Myocyte (in vitro differentiated cells): ENCODE data around the gene ST14. TPM values are rescaled to one million over a fixed set of nuclear protein-coding genes. Genes with fewer than 3 reads are reported as not detected.
"Not testable (repeated sequence)": the region's sequence is repeated elsewhere in the genome, so short reads cannot be mapped to it uniquely, and the experiment has no call there.

Experiments used
- DNase-seq: peaks from one replicate; pipeline ENCODE4 v3.0.0-alpha.2; 2012; ENCODE audit warnings: low read depth
- total RNA-seq: library from RNA; depleted of rRNA; stranded (reverse); fragments of >200 nt; gene quantifications from 2 replicates; pipeline ENCODE4 v1.2.3, GENCODE V29; 2014

ST14 gene
- total RNA-seq, 1 donor from 2014 or later = not detected

DNA sequence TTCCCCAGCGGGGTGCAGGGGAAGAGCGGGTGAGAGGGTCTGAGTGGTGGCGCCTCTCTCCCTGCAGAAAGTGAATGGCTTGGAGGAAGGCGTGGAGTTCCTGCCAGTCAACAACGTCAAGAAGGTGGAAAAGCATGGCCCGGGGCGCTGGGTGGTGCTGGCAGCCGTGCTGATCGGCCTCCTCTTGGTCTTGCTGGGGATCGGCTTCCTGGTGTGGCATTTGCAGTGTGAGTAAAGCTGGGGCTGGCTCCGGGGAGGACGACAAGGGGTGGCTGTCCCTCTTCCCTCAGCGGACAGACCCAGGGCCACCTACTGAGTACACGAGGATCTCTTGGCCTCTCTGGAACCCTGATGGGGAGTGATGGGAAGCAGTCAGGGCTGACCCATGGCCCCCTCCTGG lies 28.5 kb downstream of the ST14 start:
- no peak for DNase-seq

DNA sequence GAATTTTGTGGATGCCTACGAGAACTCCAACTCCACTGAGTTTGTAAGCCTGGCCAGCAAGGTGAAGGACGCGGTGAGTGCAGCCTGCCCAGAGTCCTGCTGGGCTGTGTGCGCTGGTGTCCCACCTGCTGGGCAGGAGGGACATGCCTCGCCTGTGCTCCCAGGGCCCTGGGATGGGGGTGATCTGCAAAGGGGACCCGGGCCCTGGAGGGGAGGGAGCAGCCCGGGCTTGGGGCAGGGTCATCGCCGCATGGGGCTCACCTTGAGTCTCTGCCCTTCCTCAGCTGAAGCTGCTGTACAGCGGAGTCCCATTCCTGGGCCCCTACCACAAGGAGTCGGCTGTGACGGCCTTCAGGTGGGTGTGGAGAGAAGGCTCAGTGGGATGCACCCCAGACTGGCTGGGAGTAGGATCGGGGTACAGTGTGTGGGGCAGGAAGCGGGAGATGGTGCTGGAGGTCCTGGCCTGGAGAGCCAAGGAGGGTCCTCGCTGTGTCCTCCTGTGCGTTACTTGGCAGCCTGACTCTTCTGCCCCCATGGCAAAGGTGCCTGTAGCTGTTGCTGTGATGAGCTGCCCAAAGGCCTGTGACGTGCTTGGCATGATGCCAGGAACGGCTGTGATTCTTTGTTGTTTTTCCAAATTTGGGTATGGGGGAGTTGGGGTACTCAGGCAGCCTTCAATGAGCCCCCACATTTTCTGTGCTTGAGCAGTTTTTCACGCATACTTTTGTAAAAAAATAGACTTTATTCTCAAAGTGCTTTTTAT lies 29.2 kb downstream of the ST14 start:
- no peak for DNase-seq

DNA sequence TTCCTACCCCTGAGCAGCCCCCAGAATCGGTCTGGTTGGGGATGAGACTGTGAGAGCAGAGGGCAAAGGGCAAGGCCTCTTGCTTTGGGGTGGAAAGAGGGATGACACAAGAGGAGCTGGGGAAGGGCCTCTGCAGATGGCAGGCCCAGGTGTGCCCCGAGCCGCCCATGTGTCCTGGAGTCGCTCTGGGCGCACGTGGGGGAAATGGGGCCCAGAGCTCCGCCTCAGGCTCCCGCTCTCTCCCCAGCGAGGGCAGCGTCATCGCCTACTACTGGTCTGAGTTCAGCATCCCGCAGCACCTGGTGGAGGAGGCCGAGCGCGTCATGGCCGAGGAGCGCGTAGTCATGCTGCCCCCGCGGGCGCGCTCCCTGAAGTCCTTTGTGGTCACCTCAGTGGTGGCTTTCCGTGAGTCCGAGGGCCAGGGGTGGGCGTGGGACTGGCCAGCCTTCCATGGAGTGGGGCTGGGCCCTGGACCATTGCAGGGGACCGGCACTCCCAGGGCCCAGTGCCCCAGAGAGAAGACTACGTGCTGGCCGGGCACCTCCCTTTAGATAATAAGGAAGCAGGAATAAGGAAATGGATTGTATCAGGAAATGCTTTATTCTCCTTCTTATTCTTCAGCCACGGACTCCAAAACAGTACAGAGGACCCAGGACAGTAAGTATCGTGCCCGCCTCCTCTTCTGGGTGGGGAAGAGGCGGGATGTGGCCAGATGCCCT lies 30.1 kb downstream of the ST14 start:
- DNase-seq = no peak

DNA sequence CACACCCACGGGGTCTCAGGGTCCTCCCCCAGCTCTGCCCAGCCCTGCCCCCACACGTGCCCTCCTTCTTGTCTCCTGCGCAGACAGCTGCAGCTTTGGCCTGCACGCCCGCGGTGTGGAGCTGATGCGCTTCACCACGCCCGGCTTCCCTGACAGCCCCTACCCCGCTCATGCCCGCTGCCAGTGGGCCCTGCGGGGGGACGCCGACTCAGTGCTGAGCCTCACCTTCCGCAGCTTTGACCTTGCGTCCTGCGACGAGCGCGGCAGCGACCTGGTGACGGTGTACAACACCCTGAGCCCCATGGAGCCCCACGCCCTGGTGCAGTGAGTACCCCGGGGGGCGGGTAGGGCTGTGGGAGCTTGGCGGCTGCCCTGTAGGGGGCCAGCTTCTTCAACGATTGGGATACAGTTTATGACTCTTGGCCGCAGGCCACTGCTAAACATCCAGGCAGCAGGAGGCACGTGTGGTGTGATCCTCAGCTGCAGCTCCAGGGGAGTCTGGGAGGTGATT lies 30.8 kb downstream of the ST14 start:
- DNase-seq = no peak

DNA sequence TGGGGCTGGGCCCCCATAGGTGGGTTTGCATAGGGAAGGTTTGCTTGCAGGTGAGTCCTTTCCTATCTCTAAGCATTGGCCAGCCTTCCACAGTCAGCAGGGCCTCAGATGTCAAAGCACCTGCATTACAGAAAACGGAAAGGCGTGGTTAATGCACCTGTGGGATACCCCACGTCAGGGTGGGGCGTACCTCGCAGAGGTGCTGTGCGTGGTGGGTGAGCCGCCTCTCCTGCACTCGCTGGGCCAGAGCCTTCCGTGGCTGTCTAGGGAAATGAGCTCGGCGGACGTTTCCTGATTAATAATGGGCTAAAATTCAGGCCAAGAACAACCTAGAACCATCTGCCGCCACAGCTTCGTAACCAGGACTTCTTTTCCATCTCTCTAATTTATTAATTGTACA lies 32.3 kb downstream of the ST14 start:
- DNase-seq = no peak

GRCh38 chr11:130192845-130193267 lies 33.3 kb downstream of the ST14 start:
- no peak for DNase-seq

- DNase-seq = not testable (repeated sequence)
Measured at GRCh38 chr11:130193551-130193950, 34.0 kb downstream of the ST14 start.

DNA sequence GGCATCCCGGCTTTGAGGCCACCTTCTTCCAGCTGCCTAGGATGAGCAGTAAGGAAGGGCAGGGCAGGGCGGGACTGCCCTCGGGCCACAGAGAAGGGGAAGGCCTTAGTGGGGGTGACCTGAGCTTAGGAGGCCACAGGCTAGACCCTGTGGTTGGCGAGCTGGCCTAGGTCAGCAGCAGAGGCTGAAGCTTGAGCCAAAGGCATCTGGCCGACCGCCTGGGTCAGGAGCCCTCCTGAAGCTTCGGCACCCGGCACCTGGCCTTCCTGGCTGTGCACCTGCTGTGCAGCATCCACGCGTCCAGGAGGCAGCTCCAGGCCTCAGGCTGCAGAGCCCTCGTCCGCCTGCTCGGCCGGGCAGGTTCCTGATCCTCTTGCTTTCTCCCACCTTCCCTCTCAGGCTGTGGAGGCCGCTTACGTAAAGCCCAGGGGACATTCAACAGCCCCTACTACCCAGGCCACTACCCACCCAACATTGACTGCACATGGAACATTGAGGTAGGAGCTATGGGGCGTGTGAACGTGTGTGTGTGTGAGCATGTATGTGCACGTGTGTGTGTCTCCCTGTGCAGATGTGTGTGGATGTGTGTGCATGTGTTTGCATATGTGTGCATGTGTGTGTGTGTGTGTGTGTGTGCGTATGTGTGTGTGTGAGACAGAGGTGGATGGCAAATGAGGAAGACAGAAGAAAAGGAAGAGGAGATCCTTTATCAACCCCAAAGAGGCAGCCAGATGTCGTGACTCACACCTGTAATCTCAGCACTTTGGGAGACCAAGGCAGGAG lies 34.9 kb downstream of the ST14 start:
- no peak for DNase-seq

DNA sequence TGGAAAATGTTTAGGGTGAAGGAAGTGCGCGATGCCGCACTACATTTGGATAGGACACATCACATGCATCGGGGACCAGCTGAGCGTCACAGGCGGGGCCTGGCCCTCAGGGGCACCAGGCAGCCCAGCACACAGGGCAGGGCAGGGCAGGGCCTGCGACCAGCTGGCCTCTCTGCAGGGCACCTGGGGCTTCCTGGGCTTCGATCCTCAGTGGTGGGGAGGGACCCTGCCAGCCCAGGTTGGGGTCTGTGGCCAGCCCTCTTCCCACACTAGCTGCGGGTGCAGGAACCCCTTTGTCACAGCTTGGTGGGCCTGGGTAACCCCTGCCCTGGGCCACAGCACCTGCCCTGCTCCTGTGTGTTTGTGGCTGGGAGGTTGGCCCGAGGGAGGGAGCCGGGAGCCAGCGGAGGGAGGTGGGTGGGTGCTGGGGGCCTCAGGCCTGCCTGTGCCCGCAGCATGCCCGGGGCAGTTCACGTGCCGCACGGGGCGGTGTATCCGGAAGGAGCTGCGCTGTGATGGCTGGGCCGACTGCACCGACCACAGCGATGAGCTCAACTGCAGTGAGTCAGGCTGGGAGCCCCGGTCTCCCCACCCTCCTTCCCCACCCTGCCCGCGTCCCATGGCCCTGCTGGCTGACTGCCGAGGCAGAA lies 37.9 kb downstream of the ST14 start:
- peak; percentile 23 for DNase-seq

DNA sequence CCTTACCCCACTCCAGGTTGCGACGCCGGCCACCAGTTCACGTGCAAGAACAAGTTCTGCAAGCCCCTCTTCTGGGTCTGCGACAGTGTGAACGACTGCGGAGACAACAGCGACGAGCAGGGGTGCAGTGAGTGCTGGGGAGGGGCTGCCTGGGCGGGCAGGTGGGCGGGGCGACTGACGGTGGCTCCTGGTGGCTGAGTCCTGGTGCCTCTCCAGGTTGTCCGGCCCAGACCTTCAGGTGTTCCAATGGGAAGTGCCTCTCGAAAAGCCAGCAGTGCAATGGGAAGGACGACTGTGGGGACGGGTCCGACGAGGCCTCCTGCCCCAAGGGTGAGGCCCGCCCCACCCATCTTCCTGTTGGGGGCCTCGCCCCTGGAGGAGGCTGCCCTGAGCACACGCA lies 38.7 kb downstream of the ST14 start:
- DNase-seq = no peak

- DNase-seq = no peak
Measured at GRCh38 chr11:130198964-130199363, 39.4 kb downstream of the ST14 start.

DNA sequence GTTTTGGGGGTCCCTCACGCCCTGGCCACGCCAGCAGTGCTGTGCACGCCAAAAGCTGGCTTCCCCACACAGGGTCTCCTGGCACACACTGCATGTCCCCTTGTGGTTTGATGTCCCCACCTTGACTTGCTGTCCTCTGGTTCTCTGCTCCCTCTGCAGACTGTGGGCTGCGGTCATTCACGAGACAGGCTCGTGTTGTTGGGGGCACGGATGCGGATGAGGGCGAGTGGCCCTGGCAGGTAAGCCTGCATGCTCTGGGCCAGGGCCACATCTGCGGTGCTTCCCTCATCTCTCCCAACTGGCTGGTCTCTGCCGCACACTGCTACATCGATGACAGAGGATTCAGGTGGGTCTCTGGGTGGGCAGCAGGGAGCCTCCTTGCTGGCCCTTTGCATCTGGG lies 40.2 kb downstream of the ST14 start:
- DNase-seq = no peak

DNA sequence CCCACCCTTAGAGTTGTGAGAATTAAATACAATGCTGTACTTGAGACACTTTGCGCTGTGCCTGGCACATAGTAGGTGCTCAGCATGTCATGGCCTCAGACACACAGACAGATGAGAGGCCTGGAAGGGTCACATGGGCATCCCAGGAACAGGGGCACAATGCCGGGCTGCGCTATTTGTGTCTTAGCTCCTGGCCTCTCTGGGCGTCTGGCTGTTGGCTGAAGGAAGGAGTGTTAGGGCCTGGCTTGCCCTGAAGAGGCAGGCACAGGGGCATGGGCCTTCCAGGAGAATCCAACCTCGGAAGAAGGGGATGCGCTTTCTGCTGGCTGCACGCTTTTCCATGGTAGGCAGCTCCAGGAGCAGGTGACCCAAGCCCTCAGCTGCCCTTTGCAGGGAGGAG lies 41.4 kb downstream of the ST14 start:
- no peak for DNase-seq

- DNase-seq = no peak
Measured at GRCh38 chr11:130202009-130202817, 42.6 kb downstream of the ST14 start.

DNA sequence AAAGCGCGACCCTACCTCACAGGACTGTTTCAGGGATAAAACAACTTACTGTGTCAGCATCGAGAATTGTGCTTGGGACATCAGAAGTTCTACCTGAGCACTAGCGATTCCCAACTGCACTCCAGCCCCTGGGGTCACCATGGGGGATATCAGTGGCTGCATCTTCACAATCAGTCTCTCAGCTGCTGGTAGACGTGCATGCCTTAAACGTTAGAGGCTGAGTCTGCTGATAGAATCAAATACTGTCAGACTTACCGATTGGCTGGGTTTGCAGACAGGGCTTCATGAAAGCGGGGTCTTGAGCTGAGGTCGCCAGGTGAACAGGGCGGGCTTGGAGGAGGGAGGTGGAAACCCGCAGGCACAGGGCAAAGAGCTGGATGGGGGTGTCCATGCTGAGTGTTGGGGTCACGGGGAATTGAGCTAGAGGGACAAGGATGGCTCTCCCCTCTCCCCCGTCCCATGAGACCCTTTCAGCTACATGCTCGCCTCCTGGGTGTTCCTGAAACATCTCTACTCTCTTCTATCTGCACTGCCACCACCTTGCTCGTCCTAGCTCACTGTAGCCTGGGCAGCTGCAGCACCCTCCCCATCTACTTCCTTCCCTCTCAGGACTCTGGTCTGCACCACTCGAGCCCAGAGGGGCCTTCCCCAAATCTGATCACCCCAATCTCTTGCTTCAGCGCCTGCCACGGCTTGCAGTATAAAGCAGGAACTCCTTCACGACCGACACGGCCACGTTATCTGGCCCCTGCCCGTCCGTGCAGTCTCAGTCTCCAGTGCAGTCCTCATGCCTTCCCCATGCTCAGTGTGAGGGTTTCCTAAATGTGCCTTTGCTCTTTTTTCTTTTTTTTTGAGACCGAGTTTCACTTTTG lies 43.5 kb downstream of the ST14 start:
- DNase-seq = no peak

GRCh38 chr11:130203766-130204702 lies 44.5 kb downstream of the ST14 start:
- no peak for DNase-seq

DNA sequence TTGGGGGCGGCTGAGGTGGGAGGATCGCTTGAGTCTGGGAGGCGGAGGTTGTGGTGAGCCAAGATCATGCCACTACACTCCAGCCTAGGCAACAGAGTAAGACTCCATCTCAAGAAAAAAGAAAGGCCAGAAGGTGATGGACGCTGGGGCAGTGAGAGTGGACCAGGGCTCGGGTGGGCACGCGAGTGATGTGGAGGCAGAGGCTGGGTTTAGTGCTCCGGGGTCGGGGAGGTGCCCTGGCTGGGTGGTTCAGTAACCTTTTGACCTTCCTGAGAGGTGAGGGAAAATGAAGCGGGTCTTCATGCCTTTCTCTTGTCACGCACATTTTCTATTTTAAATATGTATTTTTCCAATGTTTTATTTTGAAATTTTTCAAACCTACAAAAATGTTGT lies 45.1 kb downstream of the ST14 start:
- DNase-seq = no peak

DNA sequence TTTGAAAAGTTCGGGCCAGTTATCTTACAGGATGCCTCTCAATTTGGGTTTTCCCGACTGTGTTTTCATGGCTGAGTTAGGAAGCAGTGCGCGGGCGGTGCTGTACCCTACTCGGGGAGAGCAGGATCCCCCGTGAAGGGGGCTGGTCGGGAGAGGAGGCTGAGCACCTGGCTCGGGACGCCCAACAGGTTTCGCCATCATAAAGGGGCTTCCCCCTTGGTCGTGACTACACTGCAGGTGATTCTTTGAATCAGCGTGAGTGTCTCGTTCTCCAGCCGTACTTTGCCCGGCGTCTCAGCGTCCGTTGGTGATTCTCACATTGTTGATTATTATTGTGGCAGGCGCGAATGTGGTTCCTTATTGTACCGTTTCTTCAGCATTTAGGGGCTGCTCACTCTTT lies 46.6 kb downstream of the ST14 start:
- DNase-seq = no peak
